H1 (cell line): ENCODE measurements around the gene SH2D1B. TPM values are rescaled to one million over a fixed set of nuclear protein-coding genes. Genes with fewer than 3 reads are reported as not detected.

Experiments
- polyA plus RNA-seq, 7 experiments: library from polyadenylated mRNA; depleted of rRNA in 3 of 7; stranded (reverse) in 5 of 7; unstranded in 2 of 7; fragments of >200 nt in 5 of 7; fragments of 200-250 nt in 2 of 7; gene quantifications; 1 replicate in 5 of 7; 2 replicates in 1 of 7; 4 replicates in 1 of 7; pipeline versions ENCODE4 v1.2.1 to v1.2.3, GENCODE V29; 2011 to 2013; ENCODE audit warnings: missing spikeins in 2 of 7, mixed read lengths in 2 of 7
- total RNA-seq: library from RNA; stranded (reverse); fragmentation: NEBNext Ultra II Directional; extraction: Animal tissue kit (Norgen Biotek cat#: 25700); gene quantifications from 2 replicates; pipeline ENCODE4 v1.2.1, GENCODE V29; 2021

Gene SH2D1B
- total and polyA plus RNA-seq, 2 of the 8 experiments (the other 6 are each of a cell fraction or from before 2014, with no cell fraction given), result not detected

Other genes starting within 250 kb of the SH2D1B start
- gene SPATA46, start 35.3 kb downstream of the SH2D1B start, total RNA-seq, result not detected in 2 replicates
- not detected in 2 replicates for gene SPATA46, start 35.3 kb downstream of the SH2D1B start, polyA plus RNA-seq (2011; rRNA removed)
- 18.8 and 19.5 TPM in 2 replicates for gene C1orf226, start 30.4 kb downstream of the SH2D1B start, total RNA-seq
- 8.2 and 9.4 TPM in 2 replicates for gene C1orf226, start 30.4 kb downstream of the SH2D1B start, polyA plus RNA-seq (2011; rRNA removed)
- 15.0 and 16.1 TPM in 2 replicates for gene UHMK1, start 85.7 kb upstream of the SH2D1B start, total RNA-seq
- 3.1 and 4.6 TPM in 2 replicates for gene UHMK1, start 85.7 kb upstream of the SH2D1B start, polyA plus RNA-seq (2011; rRNA removed)
- 30.2 and 32.9 TPM in 2 replicates for gene UAP1, start 149.6 kb upstream of the SH2D1B start, total RNA-seq
- gene UAP1, start 149.6 kb upstream of the SH2D1B start, polyA plus RNA-seq (2011; rRNA removed), result 5.1 and 9.4 TPM in 2 replicates
- gene DDR2, start 220.3 kb upstream of the SH2D1B start, total RNA-seq, result 1.7 and 2.1 TPM in 2 replicates
- gene DDR2, start 220.3 kb upstream of the SH2D1B start, polyA plus RNA-seq (2011; rRNA removed), result 0.77 and 1.00 TPM in 2 replicates